Stimulated activated CD4-positive, alpha-beta T cell treated with anti-CD3 and anti-CD28 coated beads, Interleukin-15, amount 100 ng/mL, for 1 hour (primary cell): ENCODE measurements around the gene FAM120AOS.
"Not testable (repeated sequence)": the region's sequence is repeated elsewhere in the genome, so short reads cannot be mapped to it uniquely, and the experiment has no call there.

Experiments
- DNase-seq, 2 donors: peaks; one replicate each; pipeline ENCODE4 v3.0.0-alpha.2; 2020; ENCODE audit warnings: low read depth in 1 of 2, low spot score in 1 of 2

Gene FAM120AOS

DNA sequence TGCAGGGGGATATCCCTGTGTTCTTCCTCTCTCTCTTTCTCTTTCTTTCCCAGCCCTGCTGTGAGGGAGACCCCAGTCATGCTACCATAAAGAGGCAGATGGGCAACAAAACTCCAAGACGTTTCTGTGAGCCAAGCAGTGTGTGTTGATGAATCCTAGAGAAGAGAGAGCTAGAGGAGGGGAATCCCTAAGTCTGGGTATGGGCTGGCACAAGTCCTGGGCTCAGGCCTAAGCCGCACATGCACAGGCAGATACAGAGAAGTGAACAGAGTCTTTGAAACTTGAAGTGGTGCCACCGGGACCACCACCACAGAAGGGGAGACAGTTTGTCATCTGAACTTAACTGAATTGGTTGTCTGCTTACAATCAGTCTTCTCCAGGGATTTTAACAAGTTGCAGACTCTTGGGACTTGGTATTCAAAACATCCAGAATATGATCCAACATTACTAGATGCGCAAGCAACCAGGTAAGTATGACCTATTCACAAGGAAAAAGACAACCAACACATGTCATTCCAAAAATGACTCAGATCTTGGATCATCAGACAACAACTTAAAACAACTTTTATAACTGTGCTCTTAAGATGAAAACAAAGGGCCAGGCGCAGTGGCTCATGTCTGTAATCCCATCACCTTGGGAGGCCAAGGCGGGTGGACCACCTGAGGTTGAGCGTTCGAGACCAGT lies 12.3 kb downstream of the FAM120AOS start:
- DNase-seq, result no peak

GRCh38 chr9:93439301-93439700 lies 14.1 kb downstream of the FAM120AOS start:
- not testable (repeated sequence) for DNase-seq

DNA sequence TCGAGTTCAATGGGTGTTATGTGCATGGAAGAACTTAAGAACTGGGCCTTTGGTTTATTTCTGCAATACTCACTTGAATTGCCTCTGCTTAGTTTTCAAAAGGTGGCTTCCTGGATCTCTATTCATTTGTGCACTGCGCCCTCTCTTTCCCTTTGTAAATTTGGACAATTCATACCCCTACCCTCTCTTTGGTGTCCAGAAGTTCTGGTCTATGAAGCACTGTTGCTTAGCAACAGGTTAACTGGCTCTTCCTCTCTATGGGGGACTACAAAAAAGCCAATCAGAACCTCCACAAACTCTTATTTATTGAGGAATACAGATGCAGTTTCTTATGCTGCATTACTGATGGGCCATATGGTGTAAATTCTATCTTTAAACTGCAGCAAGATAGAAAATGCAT lies 15.4 kb downstream of the FAM120AOS start:
- no peak for DNase-seq

GRCh38 chr9:93436655-93437407 lies 16.6 kb downstream of the FAM120AOS start:
- no peak for DNase-seq

GRCh38 chr9:93436218-93436617 lies 17.2 kb downstream of the FAM120AOS start:
- DNase-seq, result no peak

DNA sequence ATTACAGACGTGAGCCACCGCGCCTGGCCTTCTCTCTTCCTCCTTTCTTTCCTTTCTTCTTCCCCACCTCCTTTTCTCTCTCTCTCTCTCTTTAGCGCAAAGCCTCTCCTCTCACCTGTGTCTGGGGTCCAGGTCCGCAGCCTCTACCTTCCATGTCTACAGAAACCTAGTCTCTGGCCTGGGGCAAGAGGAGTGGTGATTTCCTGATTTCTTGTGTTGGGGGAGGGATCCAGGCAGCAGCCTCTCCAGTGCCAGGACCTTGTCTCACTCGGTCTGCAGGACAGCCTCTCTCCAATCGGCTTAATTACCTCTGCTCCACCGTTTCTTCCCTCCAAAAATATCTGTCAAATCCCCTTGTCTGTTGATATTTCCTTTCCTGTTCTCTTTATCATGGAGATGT lies 18.0 kb downstream of the FAM120AOS start:
- no peak for DNase-seq

DNA sequence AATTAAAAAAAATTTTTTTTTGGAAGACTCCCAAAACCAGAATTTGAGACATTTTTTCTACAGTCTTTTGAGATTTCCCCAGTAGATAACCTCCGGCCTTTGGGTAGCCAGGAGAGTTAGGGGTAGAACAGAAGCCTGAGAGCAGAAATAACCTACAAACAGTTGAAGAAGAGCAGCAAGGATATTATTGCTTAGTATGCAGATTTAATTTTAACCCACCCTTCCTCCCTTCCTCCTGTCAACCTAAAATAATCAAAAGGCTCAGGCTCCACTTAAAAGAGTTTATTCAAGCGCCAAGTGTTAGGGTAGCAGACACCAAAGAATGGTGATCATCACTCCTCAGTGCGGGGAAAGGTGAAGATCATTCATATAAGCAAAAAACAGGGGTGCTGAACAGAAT lies 19.3 kb downstream of the FAM120AOS start:
- DNase-seq, result no peak

DNA sequence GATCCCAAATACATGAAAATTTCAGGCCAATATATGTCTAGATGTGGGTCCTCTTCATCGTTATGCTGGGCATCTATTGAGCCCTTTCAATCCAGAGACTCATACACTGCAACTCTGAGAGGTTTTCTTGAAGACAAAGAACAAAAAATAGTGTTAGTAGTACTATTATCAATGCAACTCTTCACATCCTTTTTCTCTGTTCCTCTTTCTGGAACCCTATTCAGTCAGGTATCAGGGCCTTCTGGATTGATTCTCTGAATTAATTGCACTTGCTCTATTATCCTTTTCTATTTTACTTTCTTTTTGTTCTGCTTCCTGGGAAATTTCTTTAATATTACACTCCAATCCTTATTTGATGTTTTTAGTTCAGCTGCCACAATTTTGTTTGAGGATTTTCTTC lies 20.4 kb downstream of the FAM120AOS start:
- DNase-seq, result no peak

DNA sequence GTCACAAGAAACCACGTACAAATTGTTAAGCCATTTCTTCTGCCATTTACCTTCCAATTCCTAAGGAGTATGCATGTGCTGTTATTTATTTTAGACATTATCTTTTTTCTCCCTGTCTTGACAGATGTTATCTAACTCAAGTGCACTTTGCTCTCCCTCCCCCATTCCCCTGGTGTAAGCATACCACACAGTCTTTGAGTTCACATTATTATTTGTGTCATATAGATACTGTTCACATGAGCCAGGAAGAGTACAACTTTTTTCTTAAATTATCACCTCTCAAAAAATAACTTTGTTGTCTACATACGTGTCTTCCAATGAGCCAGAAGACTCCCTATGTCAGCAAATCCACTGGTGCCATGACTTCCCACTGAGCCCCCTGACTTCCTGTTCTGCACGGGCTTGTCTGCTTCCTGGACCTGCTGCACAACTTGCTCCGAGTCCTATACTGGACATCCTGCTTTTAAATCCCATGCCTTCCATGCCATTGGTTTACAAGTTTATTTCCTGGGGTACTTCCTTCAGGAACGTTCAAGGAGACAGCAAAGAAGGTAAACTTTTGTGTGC lies 21.8 kb downstream of the FAM120AOS start:
- DNase-seq, result no peak

GRCh38 chr9:93427655-93428379 lies 25.6 kb downstream of the FAM120AOS start:
- DNase-seq, result no peak

DNA sequence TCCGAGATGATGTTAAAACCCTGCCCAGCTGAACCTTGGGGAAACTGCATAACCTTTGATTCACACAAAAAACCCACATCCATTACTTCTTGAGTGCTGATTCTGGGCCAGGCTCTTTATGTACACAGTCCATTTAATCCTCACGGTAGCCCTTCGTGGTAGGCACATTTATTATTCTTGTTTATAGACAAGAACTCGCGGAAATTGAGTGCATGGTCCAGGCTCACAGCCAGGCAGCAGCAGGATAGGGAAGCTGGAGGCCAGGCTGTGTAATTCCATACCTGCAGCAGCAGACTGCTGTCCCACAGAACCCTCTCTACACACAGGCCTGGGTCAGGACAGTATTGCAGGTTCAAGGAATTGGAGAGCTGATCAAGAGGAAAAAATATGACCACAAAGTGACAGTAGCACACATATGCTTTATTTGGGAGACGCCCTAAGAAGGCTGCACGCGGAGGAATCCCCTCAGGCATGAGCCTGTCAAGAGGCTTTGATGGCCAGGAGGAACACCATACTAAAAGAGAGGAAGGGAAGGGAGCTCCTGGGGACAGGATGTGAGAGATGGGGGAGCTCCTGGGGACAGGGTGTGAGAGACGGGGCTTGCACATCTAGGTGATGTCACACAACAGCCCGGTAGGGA lies 30.3 kb downstream of the FAM120AOS start:
- DNase-seq, result no peak

DNA sequence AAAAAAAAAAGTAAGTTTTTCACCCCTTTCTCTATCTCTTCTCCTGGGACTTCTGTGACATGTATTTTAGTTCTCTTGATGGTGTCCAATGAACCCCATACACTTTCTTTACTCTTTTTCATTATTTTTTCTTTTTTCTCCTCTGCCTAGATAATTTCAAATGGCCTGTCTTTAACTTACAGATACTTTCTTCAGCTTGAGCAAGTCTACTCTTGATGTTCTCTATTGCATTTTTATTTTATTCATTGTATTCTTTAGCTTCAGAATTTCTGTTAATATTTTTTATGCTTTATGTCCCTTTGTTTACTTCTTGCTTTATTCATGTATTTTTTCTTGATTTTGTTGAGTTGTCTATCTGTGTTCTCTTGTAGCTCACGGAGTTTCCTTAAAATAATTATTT lies 34.4 kb downstream of the FAM120AOS start:
- DNase-seq, result no peak

GRCh38 chr9:93417538-93417937 lies 35.8 kb downstream of the FAM120AOS start:
- DNase-seq, result no peak

DNA sequence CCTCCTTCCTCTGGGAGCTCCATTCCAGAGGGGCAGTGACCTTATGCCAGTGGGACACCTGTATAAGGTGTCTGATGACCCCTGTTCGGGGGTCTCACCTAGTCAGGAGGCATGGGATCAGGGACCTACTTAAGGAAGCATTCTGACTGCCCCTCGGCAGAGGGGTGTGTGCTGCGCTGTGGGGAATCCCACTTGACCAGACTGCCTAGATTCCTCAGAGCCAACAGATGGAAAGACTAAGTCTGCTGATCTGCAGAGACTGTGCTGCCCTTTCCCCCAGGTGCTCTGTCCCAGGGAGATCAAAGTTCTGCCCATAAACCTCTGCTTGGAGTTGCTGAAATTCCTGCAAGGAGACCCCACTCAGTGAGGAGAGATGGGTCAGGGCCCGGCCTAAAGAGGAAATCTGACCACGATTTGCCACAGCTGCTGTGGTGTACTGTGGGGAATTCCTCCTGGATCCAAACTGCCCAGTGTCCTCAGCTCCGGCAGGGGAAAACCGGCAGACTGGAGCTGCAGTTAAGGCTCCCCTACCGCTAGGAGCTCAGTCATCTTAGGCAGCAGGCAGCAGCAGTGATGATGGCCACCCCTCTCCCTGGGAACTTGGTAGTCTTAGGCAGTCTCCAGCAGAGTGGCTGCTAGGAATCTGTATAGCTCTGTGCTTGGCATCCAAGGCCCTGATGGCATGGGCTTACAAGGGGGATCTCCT lies 36.7 kb downstream of the FAM120AOS start:
- no peak for DNase-seq

DNA sequence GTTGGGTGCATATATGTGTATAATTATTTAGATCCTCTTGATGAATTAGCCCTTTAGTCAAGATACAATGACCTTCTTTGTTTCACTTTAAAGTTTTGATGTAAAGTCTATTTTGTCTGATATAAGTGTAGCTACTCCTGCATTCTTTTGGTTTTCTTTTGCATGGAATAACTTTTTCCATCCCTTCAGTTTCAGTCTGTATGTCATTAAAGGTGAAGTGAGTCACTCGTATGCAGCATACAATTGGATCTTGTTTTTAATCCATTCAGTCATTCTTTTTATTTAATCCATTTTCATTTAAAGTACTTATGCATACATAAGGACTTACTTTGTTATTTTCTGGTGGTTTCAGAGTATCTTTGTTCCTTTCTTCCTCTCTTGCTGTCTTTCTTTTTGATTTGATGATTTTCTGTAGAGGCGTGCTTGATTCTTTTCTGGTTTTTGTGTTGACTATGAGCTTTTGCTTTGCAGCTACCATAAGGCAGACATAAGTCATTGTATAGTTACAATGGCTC lies 38.1 kb downstream of the FAM120AOS start:
- no peak for DNase-seq

- DNase-seq, result no peak
Measured at GRCh38 chr9:93413530-93413929, 39.9 kb downstream of the FAM120AOS start.

- DNase-seq, result no peak
Measured at GRCh38 chr9:93406371-93406770, 47.0 kb downstream of the FAM120AOS start.

- no peak for DNase-seq
Measured at GRCh38 chr9:93398471-93398870, 54.9 kb downstream of the FAM120AOS start.

DNA sequence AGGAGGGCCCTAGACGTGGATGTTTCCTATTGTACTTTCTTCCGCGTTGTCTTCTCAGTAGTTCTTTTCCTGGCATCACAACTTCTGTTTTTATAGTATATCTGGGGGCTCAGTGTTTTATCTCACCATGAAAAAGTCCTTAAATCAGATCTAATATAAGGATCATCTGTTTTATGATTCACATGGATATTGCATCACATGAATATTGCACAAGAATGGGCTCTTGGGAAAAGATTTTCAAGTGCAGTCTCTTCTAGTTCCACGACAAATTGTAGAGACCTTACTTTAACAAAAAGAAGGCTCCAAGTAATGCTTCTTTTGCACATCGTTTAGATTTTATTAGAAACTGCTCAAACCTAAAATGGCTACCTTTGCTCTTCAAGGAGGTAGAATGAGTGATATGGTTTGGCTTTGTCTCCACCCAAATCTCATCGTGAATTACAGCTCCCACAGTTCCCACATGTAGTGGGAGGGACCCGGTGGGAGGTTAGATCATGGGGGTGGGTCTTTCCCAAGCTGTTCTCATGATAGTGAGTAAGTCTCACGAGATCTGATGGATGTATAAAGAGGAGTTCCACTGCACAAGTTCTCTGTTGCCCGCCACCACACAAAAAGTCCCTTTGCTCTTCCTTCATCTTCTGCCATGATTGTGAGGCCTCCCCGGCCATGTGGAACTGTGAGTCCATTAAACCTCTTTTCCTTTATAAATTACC lies 55.6 kb downstream of the FAM120AOS start:
- DNase-seq, result no peak
